ENCODE results near the gene AGAP1. TPM values are rescaled to one million over a fixed set of nuclear protein-coding genes. Genes with fewer than 3 reads are reported as not detected.

Gene AGAP1
- total RNA-seq, 1 experiment from 2014 or later = 25.8 TPM

GRCh38 chr2:235458839-235459273 is 35.0 kb upstream of the AGAP1 start:
- no peak overlapping the region for H3K9ac ChIP-seq (ENCODE audit: extremely low read depth, insufficient read length, low read length)
- Mint-ChIP-seq H3K4me1 (0 out of 4 replicates have a peak, but pooled peaks cover 0 to 2% of the 10 kb centered on the region in 2 experiments), H3K27ac (no peak overlapping the region; a peak in 1 of 7 replicates)

More at GRCh38 chr2:235458839-235459273, 35.0 kb upstream of the AGAP1 start:
- Histone ChIP-seq H2AK5ac (ENCODE audit: insufficient read length, low read length) (no peak overlapping the region), H2BK20ac (ENCODE audit: low read depth, low read length, poor library complexity, severe bottlenecking) (no peak overlapping the region), H4K8ac (replicated peaks; ENCODE audit: insufficient read length, low read depth, low read length) (no peak overlapping the region), H4K20me1 (ENCODE audit: control insufficient read depth, insufficient read depth, insufficient read length) (no peaks in the 10 kb centered on the region), H3K14ac (ENCODE audit: insufficient read depth, low read length) (no peak overlapping the region), H2BK15ac (ENCODE audit: low read depth, low read length) (no peak overlapping the region), H4K91ac (ENCODE audit: insufficient read length, low read depth, low read length) (no peak overlapping the region), H3K9me3 (ENCODE audit: control insufficient read depth, low read depth, low read length) (no peaks in the 10 kb centered on the region), H3K4me2 (ENCODE audit: insufficient read depth, insufficient read length, low read length) (no peak overlapping the region), H2AFZ (ENCODE audit: low read length) (no peak overlapping the region), H3K23me2 (ENCODE audit: insufficient read length, low read depth, low read length, poor library complexity, severe bottlenecking) (peaks cover 3% of the 10 kb centered on the region), H3T11ph (ENCODE audit: low read length) (no peak overlapping the region), H3K4ac (ENCODE audit: low read depth, low read length) (no peak overlapping the region), H4K5ac (ENCODE audit: insufficient read length, low read depth, low read length) (no peak overlapping the region), H2BK12ac (ENCODE audit: insufficient read length, low read depth, low read length) (no peak overlapping the region), H3K56ac (ENCODE audit: insufficient read length, low read depth, low read length) (no peak overlapping the region), H2BK5ac (ENCODE audit: insufficient read length, low read length) (no peak overlapping the region), H2BK120ac (ENCODE audit: low read depth, low read length, poor library complexity, severe bottlenecking) (no peak overlapping the region), H3K27me3 (ENCODE audit: insufficient read depth, low read length) (no peaks in the 10 kb centered on the region), H3K18ac (ENCODE audit: insufficient read length, low read depth, low read length) (no peak overlapping the region), H3K23ac (ENCODE audit: insufficient read length, low read depth, low read length) (no peak overlapping the region), H3K27ac (ENCODE audit: insufficient read length, low read depth, low read length) (no peak overlapping the region), H3K79me2 (ENCODE audit: insufficient read depth, low read length) (no peaks in the 10 kb centered on the region), H3K4me1 (ENCODE audit: insufficient read depth, low read length) (no peaks in the 10 kb centered on the region), H3K79me1 (ENCODE audit: insufficient read depth, low read depth, low read length, poor library complexity, severe bottlenecking) (no peaks in the 10 kb centered on the region)
- H3K4me3 Mint-ChIP-seq = no peak overlapping the region; a peak in 1 of 5 replicates
- no peaks in the 10 kb centered on the region for H3K36me3 Mint-ChIP-seq (ENCODE audit: insufficient read depth in 1 of 3, low read depth in 3 of 3)
- DNase-seq = no peak
- H3K27me3 Mint-ChIP-seq (ENCODE audit: low read depth) = peaks cover 10% of the 10 kb centered on the region
- WGBS (ENCODE audit: extremely low coverage, insufficient read length, low lambda C conversion rate) = no CpG with 5 or more reads among the region's 7 CpGs
- H3K9me3 Mint-ChIP-seq = no peaks in the 10 kb centered on the region
- TF ChIP-seq, protein P1, sequence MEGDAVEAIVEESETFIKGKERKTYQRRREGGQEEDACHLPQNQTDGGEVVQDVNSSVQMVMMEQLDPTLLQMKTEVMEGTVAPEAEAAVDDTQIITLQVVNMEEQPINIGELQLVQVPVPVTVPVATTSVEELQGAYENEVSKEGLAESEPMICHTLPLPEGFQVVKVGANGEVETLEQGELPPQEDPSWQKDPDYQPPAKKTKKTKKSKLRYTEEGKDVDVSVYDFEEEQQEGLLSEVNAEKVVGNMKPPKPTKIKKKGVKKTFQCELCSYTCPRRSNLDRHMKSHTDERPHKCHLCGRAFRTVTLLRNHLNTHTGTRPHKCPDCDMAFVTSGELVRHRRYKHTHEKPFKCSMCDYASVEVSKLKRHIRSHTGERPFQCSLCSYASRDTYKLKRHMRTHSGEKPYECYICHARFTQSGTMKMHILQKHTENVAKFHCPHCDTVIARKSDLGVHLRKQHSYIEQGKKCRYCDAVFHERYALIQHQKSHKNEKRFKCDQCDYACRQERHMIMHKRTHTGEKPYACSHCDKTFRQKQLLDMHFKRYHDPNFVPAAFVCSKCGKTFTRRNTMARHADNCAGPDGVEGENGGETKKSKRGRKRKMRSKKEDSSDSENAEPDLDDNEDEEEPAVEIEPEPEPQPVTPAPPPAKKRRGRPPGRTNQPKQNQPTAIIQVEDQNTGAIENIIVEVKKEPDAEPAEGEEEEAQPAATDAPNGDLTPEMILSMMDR (conservative IDR thresholded peaks at IDR 0.05) = no peak

Measured in H9 (cell line).